Measurements from ENCODE around the gene TRIP4. TPM values are rescaled to one million over a fixed set of nuclear protein-coding genes. Genes with fewer than 3 reads are reported as not detected.
"Not testable (repeated sequence)": the region's sequence is repeated elsewhere in the genome, so short reads cannot be mapped to it uniquely, and the experiment has no call there.

The TRIP4 gene
- polyA plus RNA-seq, 6 donors from 2014 or later, result 23.6 to 32.6 (median 27.2) TPM

DNA sequence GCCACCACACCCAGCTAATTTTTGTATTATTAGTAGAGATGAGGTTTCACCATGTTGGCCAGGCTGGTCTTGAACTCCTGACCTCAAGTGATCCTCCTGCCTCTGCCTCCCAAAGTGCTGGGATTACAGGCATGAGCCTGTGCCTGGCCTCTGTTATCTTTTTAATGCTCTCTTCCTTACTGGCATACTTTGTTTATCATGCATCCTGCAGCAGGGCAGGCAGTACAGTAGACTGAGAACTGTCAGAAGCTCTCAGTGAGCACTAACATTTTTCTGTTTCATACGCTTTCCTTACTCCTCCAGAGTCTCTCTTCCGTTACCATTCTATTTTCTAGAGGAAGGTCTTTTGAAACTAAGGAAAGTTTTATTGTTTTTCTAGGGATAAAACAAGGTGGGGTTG is 108.3 kb downstream of the TRIP4 start:
- peak overlapping the region in 1 of 6 donors; percentile 27 for H3K27ac Mint-ChIP-seq
- not testable (repeated sequence) for DNase-seq; H3K27me3 Mint-ChIP-seq; ATAC-seq (ENCODE audit: low read depth in 2 of 2); H3K4me3 Mint-ChIP-seq; H3K9me3 Mint-ChIP-seq
- peaks cover 0 to 13% (median 5%) of the 10 kb centered on the region in 3 donors for H3K4me1 Mint-ChIP-seq
- H3K36me3 Mint-ChIP-seq, result peaks cover 13 to 21% of the 10 kb centered on the region in 2 donors

DNA sequence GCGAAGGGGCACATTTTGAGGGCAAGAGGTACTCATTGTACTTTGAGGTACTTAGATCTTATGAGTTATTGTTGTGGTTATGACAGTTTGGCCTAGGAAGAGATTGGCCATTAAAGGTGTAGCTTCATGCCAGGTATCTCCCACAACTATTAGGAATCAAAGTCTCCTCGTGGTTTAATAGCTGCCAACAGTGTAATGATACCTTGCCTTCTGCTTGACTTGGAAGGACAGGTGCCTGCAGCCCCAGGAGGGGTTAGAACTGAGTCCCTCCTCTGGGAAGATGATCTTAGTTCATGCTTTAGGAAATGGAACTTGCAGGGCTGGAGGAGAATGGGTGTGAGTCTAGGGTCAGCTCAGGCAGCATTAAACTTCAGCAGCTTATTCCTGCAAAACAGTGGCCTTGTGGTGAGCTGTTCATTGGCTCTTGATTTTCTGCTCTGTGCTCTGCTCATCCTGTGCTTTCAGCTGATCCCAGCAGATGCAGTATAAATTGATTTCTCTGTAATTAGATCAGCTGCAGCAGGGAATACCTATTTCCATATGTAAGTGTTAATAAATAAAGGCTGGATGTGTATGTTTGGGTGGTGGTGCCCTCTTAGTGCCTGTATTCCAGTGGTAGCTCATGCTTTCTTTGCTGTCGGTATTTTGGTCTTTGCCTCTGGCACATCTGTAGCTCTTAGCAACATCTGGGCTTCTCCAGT is 113.2 kb downstream of the TRIP4 start:
- ATAC-seq (ENCODE audit: low read depth in 2 of 2), result no peak
- Mint-ChIP-seq H3K27me3 (no peaks in the 10 kb centered on the region), H3K36me3 (peaks cover 11 to 21% of the 10 kb centered on the region in 2 donors), H3K27ac (no peak overlapping the region), H3K4me1 (peaks cover 20 to 26% (median 24%) of the 10 kb centered on the region in 3 donors), H3K4me3 (no peak overlapping the region), H3K9me3 (no peaks in the 10 kb centered on the region)
- DNase-seq, result no peak

DNA sequence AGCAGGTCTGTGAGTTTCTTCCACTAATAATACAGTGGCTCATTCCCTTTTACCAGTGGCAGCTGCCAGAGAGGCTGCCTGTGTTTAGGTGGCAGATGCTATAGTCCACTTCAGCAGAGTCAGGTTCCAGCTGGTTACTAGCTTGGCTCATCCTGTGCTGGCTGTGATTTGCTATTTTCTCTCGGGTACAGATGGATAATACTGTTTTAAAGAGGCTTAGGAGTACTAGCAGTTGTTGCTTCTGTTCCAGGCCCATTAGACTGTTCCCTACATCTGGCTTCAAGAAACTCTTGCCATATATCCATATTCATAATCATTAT is 113.7 kb downstream of the TRIP4 start:
- Mint-ChIP-seq H3K9me3 (no peaks in the 10 kb centered on the region), H3K27me3 (no peaks in the 10 kb centered on the region), H3K36me3 (peaks cover 11 to 21% of the 10 kb centered on the region in 2 donors), H3K4me3 (no peak overlapping the region), H3K4me1 (peaks cover 20 to 26% (median 24%) of the 10 kb centered on the region in 3 donors), H3K27ac (peak overlapping the region in 1 of 6 donors; percentile 30)
- DNase-seq, result no peak
- no peak for ATAC-seq (ENCODE audit: low read depth in 2 of 2)

DNA sequence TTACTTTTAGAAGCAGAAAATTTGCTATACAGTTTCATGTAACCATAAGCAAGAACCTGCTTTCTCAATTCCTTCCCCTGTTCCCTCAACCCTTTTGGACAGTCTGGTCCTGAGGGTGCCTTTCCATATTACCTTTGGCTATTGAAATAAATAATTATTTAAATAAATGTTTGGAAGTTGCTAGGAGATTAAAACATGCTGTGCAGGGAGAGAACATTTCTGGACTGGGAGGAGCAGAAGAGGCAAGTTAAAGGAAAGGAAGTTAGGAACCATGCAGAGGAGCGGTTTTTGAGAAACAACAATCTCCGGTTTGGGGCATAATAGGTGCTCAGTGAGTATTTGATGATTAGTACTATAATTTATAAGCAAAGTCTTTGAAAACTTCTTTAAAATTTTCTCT is 114.5 kb downstream of the TRIP4 start:
- Mint-ChIP-seq H3K36me3 (peaks cover 11 to 21% of the 10 kb centered on the region in 2 donors), H3K9me3 (no peaks in the 10 kb centered on the region), H3K27ac (peak overlapping the region in 3 of 6 donors; percentile 60 to 84 (median 82)), H3K4me1 (peaks cover 27 to 31% (median 28%) of the 10 kb centered on the region in 3 donors), H3K27me3 (no peaks in the 10 kb centered on the region), H3K4me3 (peak overlapping the region in 2 of 8 donors; percentile 13 to 22)
- no peak for ATAC-seq (ENCODE audit: low read depth in 2 of 2)
- no peak for DNase-seq

DNA sequence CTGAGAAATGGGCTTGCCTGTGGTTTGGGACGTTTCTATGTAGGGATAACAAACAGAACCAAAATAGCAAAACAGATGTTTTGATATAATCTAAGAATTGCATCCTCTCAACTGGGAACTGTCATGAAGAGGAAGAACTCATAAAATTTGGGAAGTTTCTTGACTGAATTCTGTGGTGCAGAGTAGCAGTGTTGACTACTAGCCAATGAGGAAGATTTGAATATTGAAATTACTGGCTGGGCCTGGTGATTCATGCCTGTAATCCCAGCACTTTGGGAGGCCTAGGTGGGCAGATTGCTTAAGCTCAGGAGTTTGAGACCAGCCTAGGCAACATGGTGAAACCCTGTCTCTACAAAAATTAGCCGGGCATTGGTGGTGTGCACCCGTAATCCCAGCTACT is 114.9 kb downstream of the TRIP4 start:
- Mint-ChIP-seq H3K27me3 (no peaks in the 10 kb centered on the region), H3K9me3 (no peaks in the 10 kb centered on the region), H3K27ac (peak overlapping the region in 4 of 6 donors; percentile 60 to 82 (median 72)), H3K4me3 (peak overlapping the region in 1 of 8 donors; percentile 43), H3K36me3 (peaks cover 11 to 21% of the 10 kb centered on the region in 2 donors), H3K4me1 (peaks cover 31 to 35% (median 32%) of the 10 kb centered on the region in 3 donors)
- no peak for ATAC-seq (ENCODE audit: low read depth in 2 of 2)
- DNase-seq, result no peak

DNA sequence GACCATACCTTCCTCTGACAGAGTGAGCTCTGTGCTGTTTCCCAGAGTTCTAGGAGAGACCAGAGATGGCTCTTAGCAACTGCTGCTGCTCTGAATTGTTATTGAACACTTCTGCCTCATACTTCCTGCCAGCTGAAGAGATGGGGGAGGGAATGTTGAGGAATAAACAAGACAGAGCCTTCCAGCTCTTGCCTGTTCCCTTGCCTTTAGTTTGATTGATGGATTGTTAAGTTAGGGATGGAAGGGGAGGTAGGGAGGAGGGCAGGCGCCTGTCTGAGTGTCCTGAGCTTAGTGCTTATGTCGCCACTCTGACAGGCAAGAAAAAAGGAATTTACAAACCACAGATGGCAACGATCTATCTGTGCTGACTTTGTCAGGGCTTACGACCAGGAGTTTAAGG is 115.6 kb downstream of the TRIP4 start:
- ATAC-seq (ENCODE audit: low read depth in 2 of 2), result no peak
- no peaks in the 10 kb centered on the region for H3K9me3 Mint-ChIP-seq
- H3K27ac Mint-ChIP-seq, result peak overlapping the region; percentile 53 to 89 (median 62)
- no peaks in the 10 kb centered on the region for H3K27me3 Mint-ChIP-seq
- peaks cover 37 to 42% (median 39%) of the 10 kb centered on the region in 3 donors for H3K4me1 Mint-ChIP-seq
- DNase-seq, result no peak
- H3K36me3 Mint-ChIP-seq, result peaks cover 11 to 21% of the 10 kb centered on the region in 2 donors
- H3K4me3 Mint-ChIP-seq, result peak overlapping the region in 7 of 8 donors; percentile 7 to 78 (median 48)

DNA sequence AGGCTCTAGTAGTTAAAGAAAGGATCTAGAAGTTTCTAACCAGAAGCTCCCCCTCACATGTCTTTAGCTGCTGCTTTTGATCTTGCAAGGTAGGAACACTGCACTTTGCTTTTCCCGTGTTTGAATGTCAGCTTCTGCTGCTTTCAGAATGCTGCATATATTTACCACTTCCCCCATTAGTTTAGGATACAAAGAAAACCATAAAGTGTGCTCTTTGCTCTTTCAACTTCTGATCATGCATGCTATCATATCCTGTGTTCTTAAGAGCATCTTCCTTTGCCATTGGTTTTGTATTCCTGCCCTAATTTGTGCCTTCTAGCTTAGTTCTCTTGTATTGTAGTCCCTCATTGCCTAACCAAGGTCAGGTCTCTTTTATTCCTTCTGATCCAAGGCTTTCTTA is 116.0 kb downstream of the TRIP4 start:
- no peaks in the 10 kb centered on the region for H3K9me3 Mint-ChIP-seq
- H3K4me3 Mint-ChIP-seq, result peak overlapping the region in 2 of 8 donors; percentile 48
- no peak for ATAC-seq (ENCODE audit: low read depth in 2 of 2)
- DNase-seq, result no peak
- H3K27ac Mint-ChIP-seq, result peak overlapping the region in 5 of 6 donors; percentile 3 to 83 (median 60)
- peaks cover 11 to 21% of the 10 kb centered on the region in 2 donors for H3K36me3 Mint-ChIP-seq
- H3K27me3 Mint-ChIP-seq, result no peaks in the 10 kb centered on the region
- peaks cover 39 to 44% (median 42%) of the 10 kb centered on the region in 3 donors for H3K4me1 Mint-ChIP-seq

Other genes with a start within 250 kb of the TRIP4 start
- gene SNX22, start 236.1 kb upstream of the TRIP4 start, polyA plus RNA-seq (ENCODE audit: low read depth in 6 of 6), result 10 to 100 TPM; 55.7 to 95.8 (median 59.7) TPM
- gene PPIB, start 224.8 kb upstream of the TRIP4 start, polyA plus RNA-seq (ENCODE audit: low read depth in 6 of 6), result 100 to 1,000 TPM; 419 to 599 (median 451) TPM
- gene CSNK1G1, start 31.7 kb upstream of the TRIP4 start, polyA plus RNA-seq (ENCODE audit: low read depth in 6 of 6), result 10 to 100 TPM in 5 of 6 donors, 1 to 10 TPM in 1; 1.2 to 26.0 (median 15.4) TPM
- gene PCLAF, start 6.4 kb upstream of the TRIP4 start, polyA plus RNA-seq (ENCODE audit: low read depth in 6 of 6), result 1 to 10 TPM in 1 of 6 donors, under 1 TPM in 2, not detected in 3; 0.48 to 1.5 (median 0.74) TPM
- gene ZNF609, start 72.7 kb downstream of the TRIP4 start, polyA plus RNA-seq (ENCODE audit: low read depth in 6 of 6), result 1 to 10 TPM in 5 of 6 donors, under 1 TPM in 1; 0.83 to 4.4 (median 2.6) TPM

Measured in naive B cell (primary cell).